Globus pallidus (tissue), 1 donor: Measurements from ENCODE around the gene ADSS1.
A peak's percentile ranks its signal among the peaks of the same experiment; 100 is the strongest.
"Not testable (repeated sequence)": the region's sequence is repeated elsewhere in the genome, so short reads cannot be mapped to it uniquely, and the experiment has no call there.

Experiments
- DNase-seq: peaks from one replicate; pipeline ENCODE4 v3.0.0-alpha.2; 2015; ENCODE audit warnings: low spot score

Gene ADSS1

DNA sequence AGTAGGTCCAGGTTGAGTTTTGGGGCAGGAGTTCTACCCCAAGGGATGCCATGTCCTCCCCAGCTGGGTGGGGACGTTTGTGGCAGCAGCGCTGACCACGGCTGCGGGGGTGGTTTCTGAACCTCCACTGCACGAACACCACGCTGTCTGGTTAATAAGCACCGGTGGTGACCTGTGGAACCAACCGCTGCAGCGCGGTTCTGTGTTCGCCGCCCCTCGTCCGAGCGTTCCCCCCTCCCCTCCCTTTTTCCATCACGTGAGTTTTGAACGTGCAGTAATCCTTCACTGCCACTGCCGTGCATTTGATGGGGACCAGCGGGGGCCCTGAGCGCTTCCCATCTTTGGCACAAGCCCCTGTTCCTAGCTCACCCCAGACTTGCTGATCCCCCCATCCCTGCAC lies 6.4 kb upstream of the ADSS1 start:
- DNase-seq = no peak

- no peak for DNase-seq
Observed at GRCh38 chr14:104718147-104718546, 5.9 kb upstream of the ADSS1 start.

- no peak for DNase-seq
Observed at GRCh38 chr14:104718871-104719270, 5.2 kb upstream of the ADSS1 start.

- no peak for DNase-seq
Observed at GRCh38 chr14:104719343-104719742, 4.7 kb upstream of the ADSS1 start.

DNA sequence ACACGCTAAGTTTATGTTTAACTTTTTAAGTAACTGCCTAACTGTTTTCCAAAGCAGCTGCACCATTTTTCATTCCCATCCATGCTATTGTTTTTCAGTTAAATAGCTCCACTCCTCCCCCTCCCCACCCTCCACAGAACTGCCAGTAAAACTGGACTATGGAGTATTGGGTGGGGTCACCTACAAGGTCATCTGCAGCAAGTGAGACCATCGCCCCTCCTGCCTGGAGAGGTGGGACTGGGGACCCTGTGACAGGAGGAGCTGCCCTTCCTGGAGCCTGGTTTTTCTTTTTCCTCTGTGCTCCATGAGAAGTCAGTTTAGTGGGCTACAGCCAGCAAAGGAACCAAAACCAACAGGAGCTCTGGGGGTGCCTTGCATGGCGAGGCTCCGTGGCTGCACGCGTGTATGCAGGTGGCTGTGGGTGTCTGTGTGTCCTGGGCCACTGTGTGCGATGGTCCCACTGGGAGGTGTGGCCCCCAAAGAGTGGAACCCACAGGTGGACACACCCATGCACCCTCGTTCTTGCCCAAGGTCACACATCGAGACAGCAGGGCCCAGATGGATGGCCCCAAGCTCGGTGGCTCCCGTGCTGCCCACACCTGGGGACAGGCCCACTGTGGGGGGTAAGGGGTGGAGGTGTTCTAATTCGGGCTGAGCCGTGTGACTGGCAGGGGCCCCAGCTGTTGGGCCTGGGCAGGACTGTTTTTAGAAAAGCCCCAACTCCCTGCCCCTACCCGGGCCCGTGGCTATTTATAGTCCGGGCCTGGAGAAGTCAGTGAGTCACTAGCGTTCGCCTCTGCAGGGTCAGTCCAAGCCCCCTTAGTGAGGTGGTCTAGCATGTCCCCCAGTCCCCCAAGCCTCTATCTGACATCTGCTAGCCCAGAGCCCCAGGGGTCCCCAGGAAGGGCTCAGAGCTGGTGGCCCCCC lies 2.3 kb upstream of the ADSS1 start:
- no peak for DNase-seq

DNA sequence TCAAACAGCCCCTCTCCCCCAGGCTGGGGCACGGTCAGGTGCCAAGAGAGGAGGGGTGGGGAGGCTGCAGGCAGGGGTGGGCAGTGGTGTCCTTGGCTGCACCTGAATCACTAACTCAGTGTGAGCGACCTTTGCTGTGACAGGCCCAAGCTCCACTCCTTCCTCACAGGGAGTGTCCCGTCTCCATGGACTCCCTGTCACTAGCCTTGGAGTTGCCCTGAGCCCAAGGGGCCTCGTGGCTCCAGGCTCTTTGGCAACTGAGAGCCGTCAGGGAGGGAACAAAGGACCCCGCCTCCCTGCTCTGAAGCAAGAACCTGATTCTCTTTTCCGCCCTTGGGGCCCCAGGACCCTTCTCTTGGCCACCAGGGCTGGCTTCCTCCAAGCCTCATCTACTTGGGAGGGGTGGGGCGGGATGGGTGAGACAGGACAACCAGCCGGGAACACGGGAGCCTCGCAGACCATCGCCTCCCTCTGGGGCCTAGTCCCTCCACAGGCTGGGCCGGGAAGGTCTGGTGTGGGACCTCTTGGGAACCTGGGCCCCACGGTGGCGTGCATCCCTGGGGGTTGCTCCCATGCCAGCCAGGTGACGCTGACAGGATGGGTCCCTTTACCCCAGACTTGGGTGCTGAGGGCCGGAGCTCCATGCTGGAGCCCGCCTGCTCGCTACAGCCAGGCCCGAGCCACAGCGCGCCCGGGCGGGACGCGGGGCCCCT lies 935 bp upstream of the ADSS1 start:
- no peak for DNase-seq

DNA sequence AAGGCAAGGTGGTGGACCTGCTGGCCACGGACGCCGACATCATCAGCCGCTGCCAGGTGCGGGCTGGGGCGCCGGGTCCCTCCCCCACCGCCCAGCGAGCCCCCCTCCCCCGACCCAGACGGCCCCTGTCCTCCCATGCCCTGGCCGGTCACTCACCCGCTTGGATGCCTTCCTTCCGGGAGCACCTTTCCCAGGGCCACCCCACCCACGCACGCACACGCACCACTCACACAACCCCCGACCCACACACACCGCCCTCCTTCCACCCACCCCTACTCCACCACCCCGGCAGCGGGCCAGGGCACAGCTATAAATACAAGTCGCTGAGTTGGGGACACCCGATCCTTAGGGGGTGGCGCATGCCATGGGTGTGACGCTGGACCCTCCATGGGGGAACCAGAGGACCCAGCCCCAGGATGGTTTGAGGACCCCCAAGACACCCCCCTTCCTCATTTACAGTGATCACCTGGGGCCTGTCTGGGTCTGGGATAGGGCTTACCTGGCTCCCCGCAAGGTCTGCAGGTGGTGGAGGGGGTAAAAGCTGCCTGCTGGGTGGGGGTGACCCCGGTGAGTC lies 465 bp downstream of the ADSS1 start:
- DNase-seq = no peak

DNA sequence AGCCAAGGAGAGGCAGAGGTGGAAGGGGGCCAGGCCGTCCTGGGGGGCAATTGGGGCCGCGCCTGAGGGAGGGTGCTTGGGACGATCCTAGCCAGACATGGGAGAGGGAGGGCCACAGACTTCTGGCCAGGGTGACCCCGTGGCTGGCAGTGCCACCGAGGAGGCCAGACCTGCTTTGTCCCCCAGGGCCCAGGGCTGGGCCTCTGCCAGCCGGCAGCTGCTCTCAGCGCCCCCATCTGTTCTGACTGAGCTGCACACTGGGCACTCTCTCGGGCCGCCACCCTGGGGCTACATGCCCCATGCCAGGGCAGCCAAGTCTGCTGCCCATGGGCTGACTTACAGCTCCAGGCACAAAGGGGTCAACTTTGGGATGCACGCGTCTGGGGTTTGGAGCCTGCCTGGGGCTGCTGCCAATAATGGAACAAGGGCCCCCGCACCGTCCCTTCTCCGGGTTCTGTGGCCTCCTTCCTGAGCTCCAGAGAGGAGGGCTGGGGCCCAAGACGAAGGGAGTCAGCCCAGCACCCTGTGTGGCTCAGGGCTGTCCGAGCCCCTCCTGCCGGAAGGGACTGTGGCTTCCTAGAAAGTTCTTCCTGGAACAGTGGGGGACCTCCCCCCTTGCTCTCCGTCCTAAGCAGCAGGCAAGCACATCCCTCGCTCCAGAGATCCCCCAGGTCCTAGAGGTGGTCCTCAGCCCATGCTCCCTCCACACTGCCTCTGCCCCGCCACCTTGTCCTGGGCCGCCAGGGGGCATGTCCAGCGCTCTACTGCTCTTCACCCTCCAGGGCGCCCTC lies 1.1 kb downstream of the ADSS1 start:
- DNase-seq = peak; percentile 68

DNA sequence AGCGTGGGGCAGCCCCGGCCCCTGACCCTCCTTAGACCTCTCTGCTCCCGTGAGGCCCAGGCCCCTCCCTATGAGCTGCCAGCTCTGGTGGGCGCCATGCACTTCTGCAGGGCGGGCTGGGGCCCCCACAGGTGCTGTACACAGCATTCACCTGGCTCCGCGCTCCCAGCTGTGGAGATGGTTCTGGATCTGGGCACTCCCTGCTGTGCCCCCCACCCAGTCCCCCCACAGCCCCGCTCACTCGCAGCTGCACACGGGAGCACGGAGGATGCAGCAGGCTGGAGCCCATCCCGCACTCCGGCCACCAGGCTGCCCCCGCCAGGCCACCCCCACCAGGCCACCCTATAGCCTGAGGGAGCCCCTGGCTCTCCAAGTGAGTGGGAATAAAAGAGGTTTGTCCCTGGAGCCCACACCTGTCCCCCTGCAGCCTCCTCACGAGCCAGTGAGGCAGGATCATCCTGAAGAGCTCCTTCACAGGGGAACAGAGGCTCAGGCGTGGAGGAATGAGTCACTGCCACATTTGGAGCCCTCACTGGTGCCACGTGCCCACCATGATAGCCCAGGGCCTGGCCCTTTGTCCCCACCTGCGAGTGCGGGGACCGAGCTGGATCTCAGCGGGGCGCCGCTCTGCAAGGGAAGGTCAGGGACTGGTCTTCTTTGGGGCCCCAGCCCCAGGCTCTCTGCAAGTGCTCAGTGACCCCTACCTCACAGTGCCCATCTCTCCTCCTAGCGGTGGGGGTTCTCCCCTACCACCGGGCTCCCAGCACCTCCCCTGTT lies 1.9 kb downstream of the ADSS1 start:
- no peak for DNase-seq

DNA sequence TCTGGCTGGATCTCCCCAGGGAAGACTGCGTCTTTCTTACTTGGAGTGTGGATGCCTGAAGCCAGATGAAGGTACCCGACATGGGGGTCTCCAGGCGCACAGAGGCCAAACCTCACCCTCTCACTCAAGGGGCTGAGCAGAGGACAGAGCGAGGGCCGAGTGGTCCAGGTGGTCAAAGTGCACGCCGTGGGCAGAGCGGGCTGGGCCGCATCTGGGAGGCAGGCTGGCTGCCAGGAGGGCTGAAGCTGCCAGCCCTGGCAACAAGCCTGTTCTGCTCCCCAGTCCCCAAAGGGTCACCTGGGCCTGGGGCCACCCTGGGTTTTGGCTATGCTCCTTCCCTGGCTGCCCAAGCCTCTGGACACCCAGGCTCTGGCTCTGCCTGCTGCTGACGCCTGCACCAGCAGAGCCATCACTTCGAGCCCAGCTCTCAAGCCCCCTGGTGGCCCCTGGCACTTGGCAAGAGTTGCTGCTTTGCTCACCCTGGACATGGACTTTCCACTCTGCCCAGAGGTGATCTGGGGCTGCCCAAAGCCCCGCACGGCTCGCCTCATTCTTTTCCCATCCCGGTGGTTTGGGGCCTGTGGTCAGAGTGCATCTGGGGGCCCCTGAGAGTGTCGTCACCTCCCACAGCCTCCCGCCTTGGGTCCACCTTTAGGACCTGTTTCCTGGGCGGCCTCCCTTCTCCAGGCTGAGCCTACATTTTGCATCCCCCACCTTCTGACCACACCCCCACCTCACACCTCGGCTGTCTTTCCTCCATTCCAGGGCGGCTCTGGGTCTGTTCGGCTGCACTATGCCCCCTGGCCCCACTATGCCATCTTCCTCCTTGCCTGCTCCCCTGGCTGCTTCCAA lies 2.8 kb downstream of the ADSS1 start:
- no peak for DNase-seq

- DNase-seq = no peak
Observed at GRCh38 chr14:104728631-104729030, 4.6 kb downstream of the ADSS1 start.

GRCh38 chr14:104729176-104729834 lies 5.3 kb downstream of the ADSS1 start:
- not testable (repeated sequence) for DNase-seq

GRCh38 chr14:104729835-104730181 lies 5.8 kb downstream of the ADSS1 start:
- DNase-seq = no peak

- no peak for DNase-seq
Observed at GRCh38 chr14:104730487-104730886, 6.5 kb downstream of the ADSS1 start.

GRCh38 chr14:104731320-104732294 lies 7.6 kb downstream of the ADSS1 start:
- no peak for DNase-seq

GRCh38 chr14:104732355-104732804 lies 8.4 kb downstream of the ADSS1 start:
- no peak for DNase-seq

DNA sequence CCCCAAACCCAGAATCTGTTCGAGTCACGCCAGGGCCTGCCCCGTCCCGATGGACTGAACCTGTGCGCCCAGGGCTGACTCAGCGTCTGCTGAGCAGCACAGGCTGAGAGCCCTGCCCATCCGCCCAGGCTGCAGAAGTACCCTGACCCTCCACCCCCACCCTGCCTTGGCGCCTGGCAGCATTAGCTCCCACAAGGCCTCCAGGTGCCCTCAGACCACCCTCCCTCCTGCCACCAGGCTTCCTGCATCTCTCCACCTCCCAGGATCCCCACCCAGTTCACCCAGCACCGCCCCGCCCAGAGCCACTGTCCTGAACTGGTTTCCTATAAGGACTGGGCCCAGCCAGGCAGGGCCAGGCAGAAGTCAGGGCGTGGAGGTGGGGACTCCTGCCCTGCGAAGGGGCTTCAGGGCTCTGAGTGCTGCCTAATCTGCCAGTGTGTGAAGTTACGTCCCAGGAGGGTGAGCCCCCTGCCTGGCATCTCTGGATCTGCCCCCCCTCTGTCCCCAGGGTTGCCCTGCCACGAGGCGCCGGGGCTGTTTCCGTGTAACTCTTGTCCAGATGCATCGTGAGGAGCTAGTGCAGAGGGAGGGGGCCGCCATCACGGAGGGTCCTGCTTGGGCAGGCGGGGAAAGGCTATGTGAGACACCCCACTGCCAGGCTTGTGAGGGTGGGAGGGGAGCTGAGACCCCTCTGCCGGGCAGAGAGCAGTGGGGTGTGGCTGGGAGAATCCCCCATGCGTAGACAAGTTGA lies 9.1 kb downstream of the ADSS1 start:
- no peak for DNase-seq

GRCh38 chr14:104734051-104734587 lies 10.1 kb downstream of the ADSS1 start:
- DNase-seq = no peak
